HG03439 (cell line): Measurements from ENCODE around the gene DCTN2.
"Not testable (repeated sequence)": the region's sequence is repeated elsewhere in the genome, so short reads cannot be mapped to it uniquely, and the experiment has no call there.

ENCODE experiments used
- ATAC-seq: cut with Tn5 transposase; IDR thresholded peaks from one replicate; pipeline ENCODE4 v1.9.1; 2021; ENCODE audit warnings: mild to moderate bottlenecking, moderate library complexity; ENCODE audit not compliant: unreplicated experiment

Gene DCTN2

DNA sequence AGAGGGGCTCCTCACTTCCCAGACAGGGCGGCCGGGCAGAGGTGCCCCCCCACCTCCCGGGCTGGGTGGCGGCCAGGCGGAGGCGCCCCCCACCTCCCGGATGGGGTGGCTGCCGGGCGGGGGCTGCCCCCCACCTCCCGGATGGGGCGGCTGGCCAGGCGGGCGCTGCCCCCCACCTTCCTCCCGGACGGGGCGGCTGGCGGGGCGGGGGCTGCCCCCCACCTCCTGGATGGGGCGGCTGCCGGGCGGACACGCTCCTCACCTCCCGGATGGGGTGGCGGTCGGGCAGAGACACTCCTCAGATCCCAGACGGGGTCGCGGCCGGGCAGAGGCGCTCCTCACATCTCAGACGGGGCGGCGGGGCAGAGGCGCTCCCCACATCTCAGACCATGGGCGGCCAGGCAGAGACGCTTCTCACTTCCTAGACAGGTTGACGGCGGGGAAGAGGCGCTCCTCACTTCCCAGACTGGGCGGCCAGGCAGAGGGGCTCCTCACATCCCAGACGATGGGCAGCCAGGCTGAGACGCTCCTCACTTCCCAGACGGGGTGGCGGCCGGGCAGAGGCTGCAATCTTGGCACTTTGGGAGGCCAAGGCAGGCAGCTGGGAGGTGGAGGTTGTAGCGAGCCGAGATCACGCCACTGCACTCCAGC lies 51.8 kb downstream of the DCTN2 start:
- ATAC-seq = not testable (repeated sequence)

DNA sequence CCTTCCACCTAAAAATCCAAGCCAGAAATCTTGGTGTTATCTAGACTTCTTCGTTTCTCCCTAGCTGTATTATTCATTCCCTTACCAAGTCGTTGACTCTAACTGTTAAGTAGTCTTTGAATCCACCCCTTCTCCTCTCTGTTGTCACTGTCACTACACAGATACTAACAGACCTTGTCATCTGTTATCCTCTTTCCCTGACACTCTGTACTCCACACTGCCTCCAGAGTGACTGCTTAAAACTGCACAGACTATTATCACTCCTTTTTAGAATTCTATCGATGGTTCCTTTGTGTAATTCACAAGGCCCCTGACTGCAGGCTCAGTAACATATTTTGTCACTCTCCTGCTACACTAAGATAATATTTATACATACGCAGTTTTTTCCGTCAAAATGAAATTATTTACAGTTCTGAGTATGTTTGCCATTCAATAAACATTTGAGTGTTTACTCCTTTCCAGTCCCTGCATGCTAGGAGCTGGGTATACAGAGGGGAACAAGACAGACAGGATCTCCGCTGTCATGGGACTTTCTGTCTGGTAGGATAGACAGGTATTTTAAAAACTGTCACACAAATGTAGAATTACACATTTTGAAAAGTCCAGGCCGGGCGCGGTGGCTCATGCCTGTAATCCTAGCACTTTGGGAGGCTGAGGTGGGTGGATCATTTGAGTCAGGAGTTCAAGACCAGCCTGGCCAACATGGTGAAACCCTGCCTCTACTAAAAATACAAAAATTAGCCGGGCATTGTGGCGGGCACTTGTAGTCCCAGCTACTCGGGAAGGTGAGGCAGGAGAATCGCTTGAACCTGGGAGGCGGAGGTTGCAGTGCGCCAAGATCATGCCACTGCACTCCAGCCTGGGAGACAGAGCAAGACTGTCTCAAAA lies 55.4 kb downstream of the DCTN2 start:
- ATAC-seq = no peak

DNA sequence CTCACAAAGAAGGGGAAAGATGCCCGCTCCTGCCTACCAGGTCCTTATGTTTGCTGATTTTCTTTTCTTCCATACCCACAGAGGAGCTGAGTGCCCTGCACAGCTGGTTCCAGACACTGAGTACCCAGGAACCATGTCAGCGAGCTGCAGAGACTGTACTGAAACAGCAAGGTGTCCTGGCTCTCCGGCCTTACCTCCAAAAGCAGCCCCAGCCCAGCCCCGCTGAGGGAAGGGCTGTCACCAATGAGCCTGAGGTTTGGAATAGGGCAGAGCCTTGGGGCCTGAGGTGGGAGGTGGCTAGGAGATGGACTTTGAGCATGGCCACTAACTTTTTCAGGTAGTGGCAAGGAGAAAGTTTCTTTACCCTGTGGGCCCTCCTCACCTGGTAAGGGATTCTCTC lies 56.9 kb downstream of the DCTN2 start:
- no peak for ATAC-seq

DNA sequence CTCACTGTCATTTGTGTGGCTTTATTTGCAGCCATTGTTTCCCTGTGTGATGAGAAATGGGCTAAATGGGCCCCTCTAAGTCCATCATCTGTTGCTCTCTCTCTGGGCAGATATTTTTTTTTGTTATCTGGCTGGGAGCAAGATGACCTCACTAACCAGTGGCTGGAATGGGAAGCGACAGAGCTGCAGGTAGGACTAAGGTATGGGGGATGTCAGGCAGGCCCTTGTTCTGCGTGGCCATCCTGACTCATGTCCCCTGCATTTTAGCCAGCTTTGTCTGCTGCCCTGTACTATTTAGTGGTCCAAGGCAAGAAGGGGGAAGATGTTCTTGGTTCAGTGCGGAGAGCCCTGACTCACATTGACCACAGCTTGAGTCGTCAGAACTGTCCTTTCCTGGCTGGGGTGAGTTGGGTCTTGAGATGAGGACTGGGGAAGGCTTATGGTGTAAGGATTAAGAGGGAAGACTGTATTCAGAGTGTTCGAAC lies 57.8 kb downstream of the DCTN2 start:
- ATAC-seq = no peak

DNA sequence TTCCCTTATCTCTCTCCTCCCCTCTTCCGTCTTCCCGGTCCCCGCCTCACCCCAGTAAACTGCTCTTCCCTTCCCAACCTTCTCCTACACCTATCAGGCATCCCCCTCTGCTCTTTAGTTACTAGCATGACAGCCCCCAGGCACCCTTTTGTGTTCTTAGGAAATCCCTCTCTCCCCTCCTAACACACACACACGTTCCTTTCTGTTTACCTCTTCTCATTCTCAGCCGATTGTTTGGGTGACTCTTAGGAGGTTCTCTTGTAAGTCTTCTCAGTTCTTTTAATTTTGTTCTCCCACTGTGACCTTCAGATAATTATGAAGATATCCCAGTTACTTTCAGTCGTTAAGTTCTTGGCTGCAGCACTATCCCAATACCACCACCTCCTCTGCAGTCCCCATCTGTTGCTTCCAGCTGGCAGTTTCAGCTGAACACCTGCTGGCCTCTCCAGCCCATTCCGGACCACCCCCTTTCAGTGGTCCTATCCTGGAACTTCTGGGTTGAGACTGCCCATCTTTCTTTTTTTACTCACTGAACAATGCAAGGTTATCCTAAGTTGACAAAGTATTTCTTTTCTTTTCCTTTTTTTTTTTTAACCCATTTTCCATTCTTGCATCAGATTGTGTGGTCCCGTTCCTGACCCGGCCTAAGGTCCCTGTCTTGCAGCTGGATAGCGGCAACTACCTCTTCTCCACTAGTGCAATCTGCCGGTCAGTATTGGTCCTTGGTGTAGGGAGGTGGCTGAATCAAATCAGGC lies 58.4 kb downstream of the DCTN2 start:
- no peak for ATAC-seq

DNA sequence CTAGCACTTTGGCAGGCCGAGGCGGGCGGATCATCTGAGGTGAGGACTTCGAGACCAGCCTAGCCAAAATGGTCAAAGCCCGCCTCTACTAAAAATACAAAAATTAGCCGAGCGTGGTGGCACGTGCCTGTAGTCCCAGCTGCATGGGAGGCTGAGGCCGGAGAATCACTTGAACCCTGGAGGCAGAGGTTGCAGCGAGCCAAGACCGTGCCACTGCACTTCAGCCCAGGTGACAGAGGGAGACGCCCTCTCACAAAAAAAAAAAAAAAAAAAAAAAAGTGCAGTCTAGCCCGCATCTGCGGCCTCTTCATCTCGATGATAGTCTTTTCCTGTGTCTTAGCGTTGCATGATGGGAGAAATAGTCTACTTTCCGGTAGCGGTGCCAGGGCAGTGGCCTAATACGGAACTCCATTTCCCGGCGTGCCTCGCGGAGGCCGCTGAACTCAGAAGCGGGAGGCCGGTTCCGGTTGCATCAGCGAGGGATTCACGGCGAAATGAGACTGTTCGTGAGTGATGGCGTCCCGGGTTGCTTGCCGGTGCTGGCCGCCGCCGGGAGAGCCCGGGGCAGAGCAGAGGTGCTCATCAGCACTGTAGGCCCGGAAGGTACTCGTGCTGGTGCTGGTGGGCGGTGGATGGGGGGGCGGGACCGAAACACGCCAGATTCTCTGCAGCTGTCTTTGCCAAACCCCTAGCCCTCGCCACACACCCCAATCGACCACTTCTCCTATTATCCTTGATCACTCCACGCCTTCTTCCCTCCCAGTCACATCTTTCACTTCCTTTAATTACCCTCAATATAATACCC lies 59.2 kb downstream of the DCTN2 start, which contains the start of gene MARS1:
MARS1 (plus strand) TSS at position 472 of the 805 bp plus-strand sequence; CDS start at position 495, 23 bp downstream.
- ATAC-seq = peak; percentile 98

DNA sequence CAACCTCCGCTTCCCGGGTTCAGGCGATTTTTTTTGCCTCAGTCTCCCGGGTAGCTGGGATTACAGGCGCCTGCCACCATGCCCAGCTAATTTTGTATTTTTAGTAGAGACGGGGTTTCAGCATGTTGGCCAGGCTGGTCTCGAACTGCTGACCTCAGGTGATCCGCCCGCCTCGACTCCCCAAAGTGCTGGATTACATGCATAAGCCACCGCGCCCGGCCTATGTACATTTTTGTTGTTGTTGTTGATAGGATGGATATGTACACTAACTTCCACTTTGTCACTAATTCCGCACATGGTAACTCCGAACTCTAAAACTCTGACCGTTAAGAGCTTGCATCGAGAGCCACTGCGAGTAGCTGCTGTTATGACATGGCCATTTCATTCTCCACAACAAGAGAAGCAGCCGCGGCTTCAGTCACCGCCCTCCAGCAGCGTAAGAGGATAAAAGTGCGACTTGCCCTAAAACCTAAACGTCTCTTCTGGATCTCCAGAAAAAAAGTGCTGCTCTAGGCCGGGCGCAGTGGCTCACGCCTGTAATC lies 59.9 kb downstream of the DCTN2 start:
- no peak for ATAC-seq

DNA sequence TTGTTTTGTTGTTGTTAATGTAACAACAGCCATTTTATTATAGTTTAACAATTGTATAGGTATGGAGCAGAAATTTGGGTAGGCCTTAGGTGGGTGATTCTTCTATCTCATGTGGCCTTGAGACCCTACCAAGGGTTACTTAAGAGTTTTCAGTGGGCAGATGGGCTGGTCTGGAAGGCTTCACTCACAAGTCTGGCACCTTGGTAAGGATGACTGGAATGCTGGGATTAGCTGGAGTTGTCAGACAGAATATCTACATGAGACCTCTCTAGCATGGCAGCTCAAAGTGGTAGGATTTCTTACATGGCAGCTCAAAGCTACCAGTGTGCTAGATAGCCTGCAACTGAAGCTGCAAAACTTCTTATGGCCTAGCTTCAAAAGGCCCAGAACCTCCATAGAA lies 61.3 kb downstream of the DCTN2 start:
- ATAC-seq = no peak

DNA sequence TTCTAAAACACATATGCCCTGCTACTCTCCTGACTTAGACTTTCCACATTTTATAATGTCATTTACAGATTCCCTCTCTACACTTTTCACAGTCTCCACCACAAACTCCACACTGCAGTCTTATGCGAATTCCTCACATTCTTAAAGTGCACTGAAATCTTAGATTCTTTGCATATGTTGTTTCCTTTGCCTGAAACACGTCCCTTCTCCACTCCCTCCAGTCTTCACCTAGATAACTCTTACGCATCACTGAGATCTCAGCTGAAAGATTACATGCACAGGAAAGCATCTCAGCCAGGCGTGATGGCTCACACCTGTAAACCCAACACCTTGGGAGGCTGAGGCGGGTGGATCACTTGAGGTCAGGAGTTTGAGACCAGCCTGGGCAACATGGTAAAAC lies 63.5 kb downstream of the DCTN2 start:
- ATAC-seq = no peak

DNA sequence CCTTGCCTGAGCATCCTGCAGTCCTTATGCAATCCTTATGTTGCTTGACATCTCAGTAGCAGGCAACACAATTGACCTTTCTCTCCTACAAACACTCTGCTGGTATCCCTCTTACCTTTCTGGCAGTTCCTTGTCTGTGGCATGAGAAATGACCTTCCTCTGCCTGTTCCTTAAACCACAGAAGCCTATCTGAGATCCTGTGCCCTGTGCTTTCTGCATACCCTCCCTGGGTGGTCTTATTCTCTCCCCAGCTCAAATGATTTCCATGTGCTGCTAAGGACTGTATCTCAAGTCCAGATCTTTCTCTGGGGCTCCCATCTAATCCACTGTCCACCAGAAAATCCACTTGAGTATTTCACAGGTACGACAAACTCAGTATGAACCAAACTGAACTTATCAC lies 65.3 kb downstream of the DCTN2 start:
- no peak for ATAC-seq
